Measurements from ENCODE around the gene B4GALT1.
A peak's percentile ranks its signal among the peaks of the same experiment; 100 is the strongest.

Gene B4GALT1

DNA sequence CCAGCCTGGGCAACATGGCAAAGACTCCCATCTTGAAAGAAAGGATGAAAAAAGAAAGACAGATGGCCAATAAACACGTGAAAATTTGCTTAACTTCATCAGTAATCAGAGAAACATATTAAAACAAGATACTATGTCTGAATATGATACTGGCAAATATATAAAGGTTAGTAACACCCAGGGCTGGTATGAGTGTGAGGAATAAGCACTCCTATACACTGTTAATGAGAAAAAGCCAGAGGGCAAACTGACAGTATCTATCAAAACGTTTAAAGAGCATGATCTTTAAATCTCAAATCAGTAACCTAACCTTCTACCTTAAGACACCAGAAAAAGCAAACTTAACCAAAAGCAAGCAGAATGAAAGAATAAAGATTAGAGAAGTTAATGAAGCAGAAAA is 14.1 kb downstream of the B4GALT1 start:
- FAIRE-seq = no peak
- DNase-seq (ENCODE audit: insufficient read length, low spot score) = no peak
- TF ChIP-seq, protein P1, sequence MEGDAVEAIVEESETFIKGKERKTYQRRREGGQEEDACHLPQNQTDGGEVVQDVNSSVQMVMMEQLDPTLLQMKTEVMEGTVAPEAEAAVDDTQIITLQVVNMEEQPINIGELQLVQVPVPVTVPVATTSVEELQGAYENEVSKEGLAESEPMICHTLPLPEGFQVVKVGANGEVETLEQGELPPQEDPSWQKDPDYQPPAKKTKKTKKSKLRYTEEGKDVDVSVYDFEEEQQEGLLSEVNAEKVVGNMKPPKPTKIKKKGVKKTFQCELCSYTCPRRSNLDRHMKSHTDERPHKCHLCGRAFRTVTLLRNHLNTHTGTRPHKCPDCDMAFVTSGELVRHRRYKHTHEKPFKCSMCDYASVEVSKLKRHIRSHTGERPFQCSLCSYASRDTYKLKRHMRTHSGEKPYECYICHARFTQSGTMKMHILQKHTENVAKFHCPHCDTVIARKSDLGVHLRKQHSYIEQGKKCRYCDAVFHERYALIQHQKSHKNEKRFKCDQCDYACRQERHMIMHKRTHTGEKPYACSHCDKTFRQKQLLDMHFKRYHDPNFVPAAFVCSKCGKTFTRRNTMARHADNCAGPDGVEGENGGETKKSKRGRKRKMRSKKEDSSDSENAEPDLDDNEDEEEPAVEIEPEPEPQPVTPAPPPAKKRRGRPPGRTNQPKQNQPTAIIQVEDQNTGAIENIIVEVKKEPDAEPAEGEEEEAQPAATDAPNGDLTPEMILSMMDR (IDR thresholded peaks at IDR 0.05; ENCODE audit: insufficient read depth, missing control alignments) = no peak

DNA sequence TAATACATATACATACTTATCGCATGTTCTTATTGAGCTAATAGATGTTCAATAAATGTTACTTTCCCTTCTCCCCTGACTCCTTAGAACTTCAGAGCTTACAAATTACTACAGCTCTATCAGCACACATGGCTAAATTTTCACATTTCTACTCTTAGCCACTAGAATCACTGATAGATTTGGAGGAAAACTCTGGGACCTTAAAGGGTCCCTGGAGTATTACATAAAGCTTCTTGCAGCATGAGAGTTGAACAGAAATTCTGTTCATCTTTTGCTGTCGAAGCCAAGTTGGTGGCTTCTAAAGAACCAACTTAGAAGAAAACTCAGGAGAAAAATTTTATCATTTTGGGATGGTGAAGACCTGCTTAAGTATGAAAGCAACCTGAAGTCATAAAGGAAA is 15.5 kb downstream of the B4GALT1 start:
- DNase-seq (ENCODE audit: insufficient read length, low spot score) (no peak), FAIRE-seq (no peak)
- TF ChIP-seq, protein P1 (IDR thresholded peaks at IDR 0.05; ENCODE audit: insufficient read depth, missing control alignments) = no peak

DNA sequence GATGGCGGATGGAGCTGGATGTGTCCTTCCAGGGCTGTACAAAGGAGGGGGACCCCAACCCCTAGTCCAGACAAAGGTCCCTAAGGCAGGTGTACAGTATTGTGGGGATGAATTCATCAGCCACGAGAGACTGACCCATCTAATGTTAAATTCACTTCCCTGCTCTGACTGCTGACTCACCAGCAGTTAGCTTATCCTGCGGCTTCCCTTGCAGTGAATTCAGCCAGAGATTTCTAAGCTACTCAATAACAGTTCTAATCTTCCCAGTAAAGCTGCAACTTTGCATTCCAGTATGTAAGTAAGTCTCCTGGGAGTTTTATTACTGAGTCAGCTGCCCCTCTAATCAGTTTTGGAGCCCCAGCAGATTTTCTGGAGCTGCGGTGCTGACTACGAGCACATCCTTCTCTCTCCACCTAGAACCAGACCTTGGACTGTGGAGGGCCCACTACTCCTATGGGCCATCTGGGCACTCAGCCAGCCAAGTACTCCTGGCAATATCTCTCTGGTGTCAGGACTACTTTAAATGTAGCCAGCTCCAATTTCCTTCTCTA is 16.1 kb downstream of the B4GALT1 start:
- FAIRE-seq = peak; percentile 71
- TF ChIP-seq, protein P1 (IDR thresholded peaks at IDR 0.05; ENCODE audit: insufficient read depth, missing control alignments) = no peak
- DNase-seq (ENCODE audit: insufficient read length, low spot score) = no peak

DNA sequence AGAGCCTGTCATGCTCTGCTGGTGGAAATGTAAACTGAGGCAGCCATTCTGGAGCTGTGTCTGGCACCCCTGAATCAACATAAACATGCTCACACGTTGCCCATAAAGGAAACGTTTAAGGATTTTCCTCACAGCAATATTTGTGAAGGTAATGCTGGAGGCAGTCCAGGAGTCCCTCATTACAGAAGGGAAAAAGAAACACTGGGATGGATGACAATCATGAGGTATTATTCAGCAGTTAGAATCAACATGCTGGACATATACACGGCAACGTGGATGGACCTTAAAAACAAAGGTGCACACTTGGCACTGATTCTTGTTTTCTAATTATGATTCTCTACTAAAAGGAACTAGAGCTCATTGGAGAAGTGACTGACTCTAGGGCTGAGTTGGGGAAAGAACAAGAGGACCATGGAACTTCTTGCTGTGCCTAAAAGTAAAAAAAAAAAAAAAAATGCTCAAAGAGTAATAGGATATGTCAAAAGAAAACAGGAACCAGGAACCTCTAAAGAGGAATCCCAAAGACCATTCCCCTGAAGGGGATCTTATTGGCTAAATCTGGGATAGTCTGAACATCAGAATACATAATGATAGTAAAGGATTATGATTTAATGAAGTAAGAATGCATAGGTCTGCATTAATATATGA is 18.6 kb downstream of the B4GALT1 start:
- DNase-seq (ENCODE audit: insufficient read length, low spot score) (no peak), FAIRE-seq (no peak)
- TF ChIP-seq, protein P1 (IDR thresholded peaks at IDR 0.05; ENCODE audit: insufficient read depth, missing control alignments) = no peak

DNA sequence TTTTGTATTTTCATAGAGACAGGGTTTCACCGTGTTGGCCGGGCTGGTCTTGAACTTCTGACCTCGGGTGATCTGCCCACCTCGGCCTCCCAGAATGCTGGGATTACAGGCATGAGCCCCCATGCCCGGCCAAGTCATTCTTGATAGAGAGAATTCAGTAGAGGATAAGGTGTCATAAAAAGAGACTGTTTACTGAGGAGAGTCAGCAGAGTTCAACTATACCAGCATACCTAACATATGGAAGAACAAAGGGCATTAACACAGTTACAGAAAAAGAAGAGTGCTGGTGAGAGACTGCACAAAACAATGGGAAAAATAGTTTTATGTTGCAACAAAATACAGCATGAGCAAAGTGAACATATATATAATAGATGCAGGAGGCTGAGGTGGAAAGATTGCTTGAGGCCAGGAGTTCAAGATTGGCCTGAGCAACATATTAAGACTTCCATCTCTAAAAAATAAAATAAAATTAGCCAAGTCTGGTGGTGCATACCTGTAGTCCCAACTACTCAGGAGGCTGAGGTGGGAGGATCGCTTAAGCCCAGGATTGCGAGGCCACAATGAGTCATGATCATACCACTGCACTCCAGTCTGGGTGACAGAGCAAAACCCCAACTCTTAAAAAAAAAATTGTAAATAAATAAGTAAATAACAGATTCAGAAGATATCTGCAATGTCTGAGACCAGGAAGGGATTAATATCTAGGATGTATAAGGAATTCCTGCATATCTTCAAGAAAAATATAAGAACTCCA is 19.5 kb downstream of the B4GALT1 start:
- no peak for FAIRE-seq
- TF ChIP-seq, protein P1 (IDR thresholded peaks at IDR 0.05; ENCODE audit: insufficient read depth, missing control alignments) = no peak
- no peak for DNase-seq (ENCODE audit: insufficient read length, low spot score)

DNA sequence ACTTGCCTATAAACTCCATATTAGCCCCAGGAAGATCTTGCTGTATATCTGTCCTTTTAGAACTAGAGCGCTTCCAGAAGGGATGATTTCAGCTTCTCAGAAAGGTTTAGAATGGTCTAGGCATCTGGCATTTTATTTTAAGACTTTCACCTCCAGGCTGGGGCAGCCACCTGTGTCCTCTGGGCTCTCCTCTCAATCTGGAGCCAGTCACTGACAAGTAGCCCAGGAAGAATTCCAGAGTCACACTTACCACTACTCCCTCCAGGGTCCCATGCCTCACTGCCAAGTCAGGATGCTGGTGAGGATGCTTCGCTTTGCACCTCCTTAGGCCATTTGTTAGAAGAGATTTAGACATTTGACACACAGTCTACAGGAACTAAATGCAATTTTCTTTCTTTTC is 20.8 kb downstream of the B4GALT1 start:
- DNase-seq (ENCODE audit: insufficient read length, low spot score) = no peak
- TF ChIP-seq, protein P1 (IDR thresholded peaks at IDR 0.05; ENCODE audit: insufficient read depth, missing control alignments) = no peak
- FAIRE-seq = no peak

DNA sequence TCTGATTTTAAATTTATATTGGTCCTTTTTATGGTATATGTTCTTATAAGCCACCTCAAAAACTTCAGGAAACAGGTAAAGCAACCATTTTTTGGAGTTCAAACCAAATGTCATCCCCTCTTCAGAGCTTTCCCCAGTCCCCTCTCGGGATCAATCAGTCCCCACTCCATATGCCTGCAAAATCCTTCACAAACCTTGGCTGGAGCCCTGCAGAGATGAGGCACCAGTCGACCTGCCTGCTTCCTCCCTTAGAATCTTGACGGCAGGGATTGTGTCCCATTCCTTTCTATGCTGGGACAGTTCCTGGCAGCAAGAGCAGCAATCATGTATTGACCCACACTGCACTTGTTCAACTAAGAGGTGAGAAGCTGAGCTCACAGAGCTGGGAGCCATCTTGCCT is 22.6 kb downstream of the B4GALT1 start:
- no peak for FAIRE-seq
- TF ChIP-seq, protein P1 (IDR thresholded peaks at IDR 0.05; ENCODE audit: insufficient read depth, missing control alignments) = no peak
- DNase-seq (ENCODE audit: insufficient read length, low spot score) = no peak
